ENCODE results near the gene PRKAR1A. TPM values are rescaled to one million over a fixed set of nuclear protein-coding genes. Genes with fewer than 3 reads are reported as not detected.

The PRKAR1A gene
- total RNA-seq, 1 experiment from 2014 or later, result 233 TPM

- no peak for DNase-seq (ENCODE audit: low read depth)
Measured at GRCh38 chr17:68599552-68600066, 87.4 kb downstream of the PRKAR1A start.

- DNase-seq (ENCODE audit: low read depth), result no peak
Measured at GRCh38 chr17:68600067-68600930, 88.1 kb downstream of the PRKAR1A start.

Other genes with a start within 250 kb of the PRKAR1A start
- gene SLC16A6, start 221.3 kb upstream of the PRKAR1A start, total RNA-seq (2014; rRNA removed), result 0.13 and 0.17 TPM in 2 replicates
- 1.3 and 3.2 TPM in 2 replicates for gene ARSG, start 220.9 kb upstream of the PRKAR1A start, total RNA-seq (2014; rRNA removed)
- 30.8 and 37.7 TPM in 2 replicates for gene WIPI1, start 54.9 kb upstream of the PRKAR1A start, total RNA-seq (2014; rRNA removed)
- gene FAM20A, start 88.9 kb downstream of the PRKAR1A start, total RNA-seq (2014; rRNA removed), result not detected in 2 replicates

All from LHCN-M2 (cell line).